ENCODE results near the gene HIPK2. TPM values are rescaled to one million over a fixed set of nuclear protein-coding genes. Genes with fewer than 3 reads are reported as not detected.

HIPK2 gene
- polyA plus RNA-seq, 2 donors = 4.2 to 7.8 TPM

DNA sequence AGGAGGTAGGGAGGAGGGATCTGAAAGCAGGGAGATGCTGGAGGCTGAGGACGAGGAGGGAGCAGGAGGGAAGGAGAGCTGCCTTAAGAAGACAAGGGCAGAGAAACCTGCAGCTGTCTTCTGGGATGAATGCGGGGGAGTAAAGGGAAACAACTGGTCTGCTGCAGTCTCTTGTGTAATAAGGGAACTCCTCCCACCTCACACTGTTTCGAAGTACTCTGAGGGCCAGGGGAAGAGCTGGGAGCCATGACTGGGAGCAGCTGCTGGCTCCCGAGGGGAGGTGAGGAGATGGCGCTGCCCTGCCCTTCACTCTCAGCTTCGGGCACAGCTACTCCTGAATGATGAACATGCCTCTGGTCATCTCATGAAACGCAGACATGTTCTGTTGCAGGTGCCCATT, 189.2 kb downstream of the HIPK2 start:
- Histone ChIP-seq H3K9me3 (ENCODE audit: control insufficient read depth in 2 of 2, insufficient read depth in 1 of 2, low read depth in 1 of 2, low read length in 1 of 2) (no peaks in the 10 kb centered on the region), H3K4me3 (ENCODE audit: low read depth in 1 of 2, low read length in 2 of 2) (no peak overlapping the region), H3K4me1 (ENCODE audit: control insufficient read depth in 2 of 2, insufficient read depth in 2 of 2, low read length in 1 of 2) (no peaks in the 10 kb centered on the region), H3K27ac (ENCODE audit: low read depth in 2 of 2, low read length in 1 of 2) (no peak overlapping the region), H3K27me3 (ENCODE audit: control insufficient read depth in 1 of 2, insufficient read depth in 2 of 2, low read length in 2 of 2) (no peaks in the 10 kb centered on the region), H3K36me3 (ENCODE audit: control insufficient read depth in 2 of 2, insufficient read depth in 2 of 2, low read length in 1 of 2) (peaks cover 14 to 45% of the 10 kb centered on the region in 2 donors)
- WGBS, 2 donors = 58 to 75% methylated on average over 7 of the region's 7 CpGs

DNA sequence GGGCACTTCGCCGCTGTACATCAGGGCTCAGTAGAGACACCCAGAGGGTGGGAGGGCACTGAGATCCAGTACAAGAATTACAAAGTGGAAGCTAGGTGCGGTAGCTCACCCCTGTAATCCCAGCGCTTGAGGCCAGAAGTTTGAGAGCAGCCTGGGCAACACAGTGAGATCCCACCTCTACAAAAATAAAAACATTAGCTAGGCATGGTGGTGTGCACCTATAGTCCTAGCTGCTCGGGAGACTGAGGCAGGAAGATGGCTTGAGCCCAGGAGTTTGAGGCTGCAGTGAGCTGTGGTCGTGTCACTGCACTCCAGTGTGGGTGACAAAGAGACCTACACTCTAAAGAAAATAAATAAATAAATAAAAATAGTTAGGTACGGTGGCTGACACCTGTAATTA, 190.3 kb downstream of the HIPK2 start:
- Histone ChIP-seq H3K27me3 (ENCODE audit: control insufficient read depth in 1 of 2, insufficient read depth in 2 of 2, low read length in 2 of 2) (no peaks in the 10 kb centered on the region), H3K36me3 (ENCODE audit: control insufficient read depth in 2 of 2, insufficient read depth in 2 of 2, low read length in 1 of 2) (peaks cover 21 to 48% of the 10 kb centered on the region in 2 donors), H3K9me3 (ENCODE audit: control insufficient read depth in 2 of 2, insufficient read depth in 1 of 2, low read depth in 1 of 2, low read length in 1 of 2) (no peaks in the 10 kb centered on the region), H3K4me3 (ENCODE audit: low read depth in 1 of 2, low read length in 2 of 2) (no peak overlapping the region), H3K27ac (ENCODE audit: low read depth in 2 of 2, low read length in 1 of 2) (no peak overlapping the region), H3K4me1 (ENCODE audit: control insufficient read depth in 2 of 2, insufficient read depth in 2 of 2, low read length in 1 of 2) (no peaks in the 10 kb centered on the region)
- 95 to 96% methylated on average over 7 of the region's 7 CpGs for WGBS, 2 donors

DNA sequence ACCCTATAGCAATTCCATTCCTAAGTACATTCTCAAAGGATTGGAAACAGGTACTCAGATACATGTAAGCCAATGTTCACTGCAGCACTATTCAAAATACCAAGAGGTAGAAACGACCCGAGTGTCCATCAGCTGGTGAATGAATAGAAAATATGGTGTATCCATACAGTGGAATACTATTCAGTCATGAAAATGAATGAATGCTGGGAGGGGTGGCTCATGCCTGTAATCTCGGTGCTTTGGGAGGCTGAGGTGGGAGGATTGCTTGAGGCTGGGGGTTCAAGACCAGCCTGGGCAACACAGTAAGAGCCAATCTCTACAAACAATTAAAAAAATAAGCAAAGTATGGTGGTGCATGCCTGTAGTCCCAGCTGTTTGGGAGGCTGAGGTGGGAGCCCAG, 191.5 kb downstream of the HIPK2 start:
- 92 to 96% methylated on average over 3 of the region's 3 CpGs for WGBS, 2 donors
- Histone ChIP-seq H3K27ac (ENCODE audit: low read depth in 2 of 2, low read length in 1 of 2) (no peak overlapping the region), H3K4me3 (ENCODE audit: low read depth in 1 of 2, low read length in 2 of 2) (no peak overlapping the region), H3K9me3 (ENCODE audit: control insufficient read depth in 2 of 2, insufficient read depth in 1 of 2, low read depth in 1 of 2, low read length in 1 of 2) (no peaks in the 10 kb centered on the region), H3K4me1 (ENCODE audit: control insufficient read depth in 2 of 2, insufficient read depth in 2 of 2, low read length in 1 of 2) (no peaks in the 10 kb centered on the region), H3K27me3 (ENCODE audit: control insufficient read depth in 1 of 2, insufficient read depth in 2 of 2, low read length in 2 of 2) (no peaks in the 10 kb centered on the region), H3K36me3 (ENCODE audit: control insufficient read depth in 2 of 2, insufficient read depth in 2 of 2, low read length in 1 of 2) (peaks cover 23 to 51% of the 10 kb centered on the region in 2 donors)

DNA sequence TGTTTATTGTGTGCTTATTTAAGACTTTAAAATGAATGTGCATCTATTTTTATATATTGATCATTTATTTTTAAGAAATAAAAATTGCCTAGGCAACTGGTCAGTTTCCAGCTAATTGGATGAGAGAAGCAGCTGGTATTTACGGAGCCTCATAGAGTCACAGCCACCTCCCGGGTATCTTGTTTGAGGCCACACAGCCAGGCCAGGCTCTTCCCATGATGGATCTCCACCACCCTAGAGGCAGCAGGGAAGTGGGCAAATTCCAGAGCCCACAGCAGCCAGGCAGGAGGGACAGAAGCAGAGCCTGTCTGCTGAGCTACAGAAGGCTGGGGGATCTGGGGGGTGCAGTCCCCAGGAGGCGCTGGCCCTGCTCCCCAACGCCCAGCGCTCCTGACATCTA, 192.8 kb downstream of the HIPK2 start:
- H3K27ac ChIP-seq (ENCODE audit: low read depth in 2 of 2, low read length in 1 of 2) = no peak overlapping the region
- peaks cover 18 to 55% of the 10 kb centered on the region in 2 donors for H3K36me3 ChIP-seq (ENCODE audit: control insufficient read depth in 2 of 2, insufficient read depth in 2 of 2, low read length in 1 of 2)
- H3K4me1 ChIP-seq (ENCODE audit: control insufficient read depth in 2 of 2, insufficient read depth in 2 of 2, low read length in 1 of 2) = no peaks in the 10 kb centered on the region
- whole genome bisulfite sequencing, 2 donors = 76 to 87% methylated on average over 5 of the region's 5 CpGs
- no peaks in the 10 kb centered on the region for H3K9me3 ChIP-seq (ENCODE audit: control insufficient read depth in 2 of 2, insufficient read depth in 1 of 2, low read depth in 1 of 2, low read length in 1 of 2)
- H3K27me3 ChIP-seq (ENCODE audit: control insufficient read depth in 1 of 2, insufficient read depth in 2 of 2, low read length in 2 of 2) = no peaks in the 10 kb centered on the region
- no peak overlapping the region for H3K4me3 ChIP-seq (ENCODE audit: low read depth in 1 of 2, low read length in 2 of 2)

DNA sequence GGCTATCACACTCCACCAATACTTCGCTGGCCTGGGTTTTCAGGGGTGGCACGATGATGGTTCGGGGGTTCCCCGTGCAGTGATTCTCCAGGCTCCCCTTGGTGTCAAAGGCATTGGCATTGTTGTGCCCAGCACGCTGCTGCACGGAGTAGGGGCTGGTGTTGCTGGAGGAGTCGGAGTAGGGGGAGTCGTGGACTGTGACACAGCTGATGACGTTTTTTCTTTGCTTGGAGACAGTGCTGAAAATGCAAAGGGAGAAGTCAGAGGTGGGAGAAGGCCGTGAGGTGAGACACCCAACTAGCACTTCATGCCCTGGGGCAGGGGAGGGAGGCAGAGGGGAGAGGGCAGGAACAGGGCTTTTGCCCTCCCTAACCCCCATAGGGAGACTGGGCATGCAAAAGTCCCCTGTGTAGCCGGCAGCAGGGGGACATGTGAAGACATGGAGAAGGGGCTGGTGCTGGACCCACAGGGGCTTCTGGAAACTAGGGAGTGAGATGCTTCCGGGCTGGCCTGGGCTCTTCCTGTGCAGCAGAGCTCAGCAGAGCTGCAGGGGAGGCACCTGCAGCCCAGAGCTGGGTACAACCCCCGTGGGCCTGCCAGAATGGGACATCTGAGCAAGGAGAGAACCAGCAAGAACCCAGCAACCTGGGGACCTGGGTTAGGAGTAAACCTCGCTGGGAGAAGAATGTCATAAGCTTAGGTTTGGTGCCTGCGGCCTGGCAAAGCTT, 193.8 kb downstream of the HIPK2 start:
- H3K36me3 ChIP-seq (ENCODE audit: control insufficient read depth in 2 of 2, insufficient read depth in 2 of 2, low read length in 1 of 2) = peaks cover 18 to 55% of the 10 kb centered on the region in 2 donors
- H3K9me3 ChIP-seq (ENCODE audit: control insufficient read depth in 2 of 2, insufficient read depth in 1 of 2, low read depth in 1 of 2, low read length in 1 of 2) = no peaks in the 10 kb centered on the region
- H3K27ac ChIP-seq (ENCODE audit: low read depth in 2 of 2, low read length in 1 of 2) = no peak overlapping the region
- no peak overlapping the region for H3K4me3 ChIP-seq (ENCODE audit: low read depth in 1 of 2, low read length in 2 of 2)
- no peaks in the 10 kb centered on the region for H3K4me1 ChIP-seq (ENCODE audit: control insufficient read depth in 2 of 2, insufficient read depth in 2 of 2, low read length in 1 of 2)
- no peaks in the 10 kb centered on the region for H3K27me3 ChIP-seq (ENCODE audit: control insufficient read depth in 1 of 2, insufficient read depth in 2 of 2, low read length in 2 of 2)
- WGBS, 2 donors = 90 to 94% methylated on average over 15 of the region's 15 CpGs

DNA sequence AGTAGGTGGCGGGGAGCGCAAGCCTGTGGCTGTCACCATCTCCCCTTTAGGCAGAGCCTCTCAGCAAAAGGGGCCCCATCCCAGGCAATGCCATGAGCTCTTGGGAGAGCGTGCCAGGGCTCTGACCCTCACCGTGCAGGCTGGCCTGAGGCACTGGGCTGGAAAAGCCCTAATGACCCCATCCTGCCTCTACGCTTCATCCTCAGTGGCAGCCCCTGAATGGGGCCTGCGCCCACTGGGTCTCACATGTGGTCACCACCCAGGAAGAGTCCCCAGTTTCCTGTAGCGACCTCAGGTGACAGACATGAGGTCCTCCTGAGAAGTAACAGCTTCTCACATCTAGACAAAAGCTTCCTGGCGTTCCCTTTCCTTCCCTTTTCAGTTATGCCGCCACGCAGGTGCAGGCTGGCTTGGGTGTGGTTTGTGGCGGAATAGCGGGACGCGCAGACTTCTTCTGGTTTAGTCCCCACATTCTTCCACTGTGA, 195.1 kb downstream of the HIPK2 start:
- no peaks in the 10 kb centered on the region for H3K4me1 ChIP-seq (ENCODE audit: control insufficient read depth in 2 of 2, insufficient read depth in 2 of 2, low read length in 1 of 2)
- no peak overlapping the region for H3K27ac ChIP-seq (ENCODE audit: low read depth in 2 of 2, low read length in 1 of 2)
- H3K36me3 ChIP-seq (ENCODE audit: control insufficient read depth in 2 of 2, insufficient read depth in 2 of 2, low read length in 1 of 2) = peaks cover 18 to 49% of the 10 kb centered on the region in 2 donors
- 84 to 89% methylated on average over 14 of the region's 14 CpGs for WGBS, 2 donors
- H3K27me3 ChIP-seq (ENCODE audit: control insufficient read depth in 1 of 2, insufficient read depth in 2 of 2, low read length in 2 of 2) = no peaks in the 10 kb centered on the region
- H3K9me3 ChIP-seq (ENCODE audit: control insufficient read depth in 2 of 2, insufficient read depth in 1 of 2, low read depth in 1 of 2, low read length in 1 of 2) = no peaks in the 10 kb centered on the region
- no peak overlapping the region for H3K4me3 ChIP-seq (ENCODE audit: low read depth in 1 of 2, low read length in 2 of 2)

DNA sequence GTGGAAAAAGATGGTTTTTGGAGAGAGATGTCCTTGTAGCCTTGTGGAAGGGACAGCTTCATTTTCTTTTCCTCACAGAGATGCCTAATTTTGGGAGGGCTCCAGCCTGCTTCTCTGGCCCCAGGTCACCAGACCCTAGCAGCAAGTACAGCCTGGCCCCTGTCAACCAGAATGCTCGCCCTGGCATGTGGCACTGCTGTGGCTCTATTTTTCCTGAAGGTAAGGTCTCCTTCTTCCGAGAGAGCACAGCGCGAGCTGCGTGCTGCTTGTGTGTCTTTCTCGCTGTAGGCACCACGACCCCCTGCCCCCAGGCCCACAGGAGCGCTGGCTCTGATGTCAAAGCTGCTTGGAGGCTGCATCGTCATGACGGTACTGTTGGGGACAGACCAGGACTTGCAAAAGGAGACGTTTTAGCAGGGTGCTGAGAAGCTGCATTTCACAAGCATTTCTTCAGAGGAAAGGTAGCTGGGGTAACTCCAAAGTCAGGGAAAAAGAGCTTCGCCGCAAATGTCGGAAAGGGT, 195.6 kb downstream of the HIPK2 start:
- Histone ChIP-seq H3K36me3 (ENCODE audit: control insufficient read depth in 2 of 2, insufficient read depth in 2 of 2, low read length in 1 of 2) (peaks cover 18 to 47% of the 10 kb centered on the region in 2 donors), H3K4me3 (ENCODE audit: low read depth in 1 of 2, low read length in 2 of 2) (no peak overlapping the region)
- WGBS, 2 donors = 90 to 92% methylated on average over 14 of the region's 14 CpGs

DNA sequence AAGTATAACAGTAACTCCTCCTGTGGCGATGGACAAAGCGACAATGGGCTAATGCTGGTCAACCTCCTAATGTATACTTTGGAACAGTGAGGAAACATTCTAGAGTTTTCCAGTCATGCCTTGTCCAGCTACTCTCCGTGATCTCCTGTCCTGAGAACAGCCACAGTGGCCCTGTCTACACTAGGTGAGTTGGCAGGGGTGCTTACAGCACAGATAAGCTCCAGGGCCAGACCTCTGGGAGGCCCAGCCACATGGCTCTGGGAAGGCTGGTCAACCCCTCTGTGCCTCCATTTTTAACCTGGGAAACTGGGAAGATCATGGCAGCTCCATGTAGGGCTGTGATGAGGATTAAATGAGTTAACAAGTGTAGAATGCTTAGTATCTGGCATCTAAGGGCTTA, 197.4 kb downstream of the HIPK2 start:
- Histone ChIP-seq H3K27me3 (ENCODE audit: control insufficient read depth in 1 of 2, insufficient read depth in 2 of 2, low read length in 2 of 2) (no peaks in the 10 kb centered on the region), H3K9me3 (ENCODE audit: control insufficient read depth in 2 of 2, insufficient read depth in 1 of 2, low read depth in 1 of 2, low read length in 1 of 2) (no peaks in the 10 kb centered on the region), H3K4me1 (ENCODE audit: control insufficient read depth in 2 of 2, insufficient read depth in 2 of 2, low read length in 1 of 2) (no peaks in the 10 kb centered on the region), H3K36me3 (ENCODE audit: control insufficient read depth in 2 of 2, insufficient read depth in 2 of 2, low read length in 1 of 2) (peaks cover 21 to 44% of the 10 kb centered on the region in 2 donors), H3K4me3 (ENCODE audit: low read depth in 1 of 2, low read length in 2 of 2) (no peak overlapping the region), H3K27ac (ENCODE audit: low read depth in 2 of 2, low read length in 1 of 2) (no peak overlapping the region)
- WGBS, 2 donors = 96 to 98% methylated on average over 3 of the region's 3 CpGs

More for the DNA sequence above, 195.6 kb downstream of the HIPK2 start:
- no peaks in the 10 kb centered on the region for H3K27me3 ChIP-seq (ENCODE audit: control insufficient read depth in 1 of 2, insufficient read depth in 2 of 2, low read length in 2 of 2)
- no peak overlapping the region for H3K27ac ChIP-seq (ENCODE audit: low read depth in 2 of 2, low read length in 1 of 2)
- H3K9me3 ChIP-seq (ENCODE audit: control insufficient read depth in 2 of 2, insufficient read depth in 1 of 2, low read depth in 1 of 2, low read length in 1 of 2) = no peaks in the 10 kb centered on the region
- no peaks in the 10 kb centered on the region for H3K4me1 ChIP-seq (ENCODE audit: control insufficient read depth in 2 of 2, insufficient read depth in 2 of 2, low read length in 1 of 2)

DNA sequence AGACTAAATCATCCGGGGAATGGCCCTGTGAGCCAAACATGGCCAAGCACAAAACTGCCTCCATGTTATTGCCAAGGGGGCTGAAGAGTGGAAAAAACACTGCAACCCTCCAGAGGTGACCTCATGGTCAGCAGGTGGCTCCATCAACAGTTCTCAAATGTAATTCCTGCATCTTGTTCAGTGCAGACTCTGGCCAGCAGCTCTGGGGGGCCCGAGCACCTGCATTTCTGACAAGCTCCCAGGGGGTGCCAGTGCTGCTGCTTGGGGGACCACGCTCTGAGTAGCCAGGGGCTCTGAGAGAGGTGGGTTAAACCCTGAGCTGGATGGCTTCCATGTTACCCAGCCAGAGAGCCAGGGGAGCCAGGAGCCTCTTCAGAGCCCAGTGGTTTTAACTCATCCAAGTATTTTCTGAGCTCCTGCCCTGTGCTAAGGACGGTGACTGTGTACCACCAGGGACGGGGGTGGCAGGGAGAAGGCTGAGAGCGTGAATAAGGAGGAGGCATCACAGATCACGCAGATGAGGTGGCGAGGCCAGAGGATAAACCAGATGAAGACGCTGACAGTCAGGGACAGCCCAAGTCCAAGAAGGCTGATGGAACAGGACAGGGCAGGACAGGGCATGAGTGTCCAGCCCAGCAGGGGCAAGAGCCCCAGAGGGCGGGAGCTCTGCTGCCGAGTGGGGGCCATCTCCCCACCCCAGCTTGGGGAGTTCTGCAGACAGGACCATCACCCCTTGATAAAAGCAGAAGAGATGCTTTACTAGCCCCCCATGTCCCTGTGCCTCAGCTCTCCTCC, 201.4 kb downstream of the HIPK2 start:
- 92% methylated on average over 11 of the region's 11 CpGs for WGBS, 2 donors
- H3K4me3 ChIP-seq (ENCODE audit: low read depth in 1 of 2, low read length in 2 of 2) = no peak overlapping the region
- no peaks in the 10 kb centered on the region for H3K4me1 ChIP-seq (ENCODE audit: control insufficient read depth in 2 of 2, insufficient read depth in 2 of 2, low read length in 1 of 2)
- no peaks in the 10 kb centered on the region for H3K27me3 ChIP-seq (ENCODE audit: control insufficient read depth in 1 of 2, insufficient read depth in 2 of 2, low read length in 2 of 2)
- no peak overlapping the region for H3K27ac ChIP-seq (ENCODE audit: low read depth in 2 of 2, low read length in 1 of 2)
- H3K9me3 ChIP-seq (ENCODE audit: control insufficient read depth in 2 of 2, insufficient read depth in 1 of 2, low read depth in 1 of 2, low read length in 1 of 2) = no peaks in the 10 kb centered on the region
- peaks cover 9 to 32% of the 10 kb centered on the region in 2 donors for H3K36me3 ChIP-seq (ENCODE audit: control insufficient read depth in 2 of 2, insufficient read depth in 2 of 2, low read length in 1 of 2)

Measured in esophagus (tissue), 2 donors.